HepG2 (cell line): ENCODE results near the gene PAK1. TPM values are rescaled to one million over a fixed set of nuclear protein-coding genes. Genes with fewer than 3 reads are reported as not detected.

Source experiments
- ATAC-seq: fragments of 200-7000 bp; cut with Tn5 transposase; 3 replicates; pipeline ENCODE4 v1.9.1; 2020; ENCODE audit warnings: mild to moderate bottlenecking, moderate library complexity
- BruUV-seq: library from RNA; stranded (reverse); fragments of 400-500 nt; replicated peaks from 2 replicates; lab custom pipeline; 2021; lab: Mats Ljungman, UMichigan
- CTCF ChIA-PET: fragments of 300-600 bp; formaldehyde crosslinking; extraction: SDS; loops from one replicate; lab custom pipeline; 2021; ENCODE audit warnings: low total read pairs, inconsistent platforms, low intra/inter-chr PET ratio; lab: Yijun Ruan, JAX
- POLR2A ChIA-PET: fragments of 350-600 bp; sonication (Branson Sonifier 250); formaldehyde crosslinking; loops from one replicate; lab custom pipeline; 2020; ENCODE audit warnings: antibody characterized with exemption, inconsistent platforms; lab: Yijun Ruan, JAX
- DNase-seq: peaks from one replicate; pipeline ENCODE4 v3.0.0-alpha.2; 2015; ENCODE audit warnings: low spot score
- FAIRE-seq: peaks from 3 replicates; lab custom pipeline; 2011; peaks lifted over from hg19 to GRCh38; lab: Jason Lieb, UNC
- H2AFZ ChIP-seq: one replicate; pipeline ENCODE4 v1.6.1; 2011; ENCODE audit warnings: low read length, inconsistent platforms
- H3K27ac ChIP-seq: fragments of 300-600 bp; 3 replicates; pipeline ENCODE4 v1.8.0; 2011; ENCODE audit warnings: mixed run types, mild to moderate bottlenecking, mixed read lengths, low read length, inconsistent platforms; ENCODE audit not compliant: insufficient read depth; ENCODE audit errors: extremely low read length
- H3K27me3 ChIP-seq, 2 experiments: fragments of 200-600 bp in 1 of 2; 2 replicates in 1 of 2; 3 replicates in 1 of 2; pipeline versions ENCODE4 v1.6.0 to v1.8.0; 2011; ENCODE audit warnings: low read length in 2 of 2, mild to moderate bottlenecking in 2 of 2, moderate library complexity in 2 of 2, inconsistent platforms in 1 of 2; ENCODE audit not compliant: insufficient read depth in 2 of 2, control insufficient read depth in 1 of 2
- H3K36me3 ChIP-seq, 2 experiments: fragments of 200-600 bp in 1 of 2; replicated peaks in 1 of 2; 2 replicates in 1 of 2; 3 replicates in 1 of 2; pipeline versions ENCODE4 v1.5.1 to v1.8.0; 2011; ENCODE audit warnings: low read length in 2 of 2, inconsistent platforms in 1 of 2; ENCODE audit not compliant: insufficient read depth in 2 of 2, control insufficient read depth in 1 of 2
- H3K4me1 ChIP-seq: 2 replicates; pipeline ENCODE4 v1.5.1; 2012; ENCODE audit warnings: low read length, inconsistent platforms; ENCODE audit not compliant: insufficient read depth
- H3K4me2 ChIP-seq: 2 replicates; pipeline ENCODE4 v1.6.0; 2011; ENCODE audit warnings: low read depth, low read length, inconsistent platforms
- H3K4me3 ChIP-seq, 3 experiments: fragments of 200-600 bp in 1 of 3; sonication (generic), shearing (Covaris generic) in 1 of 3; replicated peaks in 1 of 3; 2 replicates each; pipeline ENCODE4 v1.5.1; 2011 to 2016; ENCODE audit warnings: low read length in 3 of 3, inconsistent platforms in 2 of 3, low read depth in 2 of 3, mild to moderate bottlenecking in 2 of 3, control low read depth in 1 of 3, mixed read lengths in 1 of 3; ENCODE audit not compliant: insufficient read depth in 1 of 3
- H3K79me2 ChIP-seq: one replicate; pipeline ENCODE4 v1.6.1; 2011; ENCODE audit warnings: low read length, inconsistent platforms; ENCODE audit not compliant: insufficient read depth
- H3K9ac ChIP-seq: 2 replicates; pipeline ENCODE4 v1.6.0; 2011; ENCODE audit warnings: mild to moderate bottlenecking, low read depth, low read length, inconsistent platforms; ENCODE audit not compliant: insufficient read depth
- H3K9me3 ChIP-seq: 2 replicates; pipeline ENCODE4 v1.5.1; 2012; ENCODE audit warnings: mild to moderate bottlenecking, low read length
- H4K20me1 ChIP-seq: 2 replicates; pipeline ENCODE4 v1.6.0; 2011; ENCODE audit warnings: inconsistent platforms, mild to moderate bottlenecking, low read length, moderate library complexity; ENCODE audit not compliant: insufficient read depth
- CBX2 ChIP-seq, 2 experiments: fragments of 200-600 bp in 1 of 2; sonication (generic); formaldehyde crosslinking in 1 of 2; IDR thresholded peaks; 2 replicates each; pipeline versions ENCODE4 v1.7.0 to v1.8.1; 2018 to 2022; ENCODE audit warnings: low read depth in 2 of 2, low read length in 1 of 2, mild to moderate bottlenecking in 1 of 2, missing genetic modification reagents in 1 of 2
- CHCHD3 ChIP-seq: sonication (generic); formaldehyde crosslinking; IDR thresholded peaks from 2 replicates; pipeline ENCODE4 v1.8.0; 2022; ENCODE audit warnings: mild to moderate bottlenecking, missing genetic modification reagents, moderate library complexity
- CREB3 ChIP-seq: sonication (generic); formaldehyde crosslinking; IDR thresholded peaks from 2 replicates; pipeline ENCODE4 v1.5.0; 2020; ENCODE audit warnings: missing genetic modification reagents
- DMTF1 ChIP-seq: sonication (generic); formaldehyde crosslinking; IDR thresholded peaks from 2 replicates; pipeline ENCODE4 v1.4.0; 2020; ENCODE audit warnings: mild to moderate bottlenecking, missing genetic modification reagents
- MIER3 ChIP-seq: IDR thresholded peaks from 2 replicates; pipeline ENCODE4 v1.6.1; 2016; ENCODE audit warnings: missing compliant biosample characterization, borderline replicate concordance
- SMAD1 ChIP-seq: sonication (generic); formaldehyde crosslinking; IDR thresholded peaks from 2 replicates; pipeline ENCODE4 v1.4.0; 2020; ENCODE audit warnings: missing genetic modification reagents, low read depth, mild to moderate bottlenecking, borderline replicate concordance
- USF2 ChIP-seq, 2 experiments: sonication (generic) in 1 of 2; formaldehyde crosslinking in 1 of 2; IDR thresholded peaks; 2 replicates each; pipeline versions ENCODE4 v1.5.1 to v1.6.1; 2011 to 2020; ENCODE audit warnings: borderline replicate concordance in 1 of 2, low read depth in 1 of 2, low read length in 1 of 2, mild to moderate bottlenecking in 1 of 2, missing genetic modification reagents in 1 of 2, moderate library complexity in 1 of 2
- ZNF547 ChIP-seq: sonication (generic); formaldehyde crosslinking; IDR thresholded peaks from 2 replicates; pipeline ENCODE4 v1.5.1; 2020; ENCODE audit warnings: mild to moderate bottlenecking, missing genetic modification reagents
- WGBS: methylation state at CpG from one replicate; pipeline ENCODE4 v1.1.6; 2017; ENCODE audit warnings: low lambda C conversion rate; 5-methylcytosine and 5-hydroxymethylcytosine counted together
- in situ Hi-C: cut with HindIII; loops from 2 replicates; pipeline ENCODE4 v1.10.0; 2017; ENCODE audit warnings: low pct_unique_long_range_greater_than_20kb; ENCODE audit not compliant: extremely low pct_ligation_motif_present
- intact Hi-C: fragments of 100-400 bp; cut with micrococcal nuclease; formaldehyde crosslinking; loops from one replicate; pipeline ENCODE4 v1.10.0; 2022; ENCODE audit not compliant: unreplicated experiment
- polyA plus RNA-seq, 8 experiments: library from polyadenylated mRNA; depleted of rRNA in 3 of 8; stranded (reverse) in 7 of 8; unstranded in 1 of 8; fragments of >200 nt; fragmentation: Illumina TruSeq in 4 of 8; extraction: Trizol in 4 of 8; gene quantifications; 2 replicates each; pipeline versions ENCODE4 v1.2.1 to v1.2.3, GENCODE V29; 2011 to 2016; ENCODE audit warnings: low read depth in 4 of 8, missing spikeins in 1 of 8, mixed read lengths in 1 of 8; ENCODE audit not compliant: insufficient read depth in 1 of 8
- total RNA-seq, 5 experiments: library from RNA; depleted of rRNA; stranded (reverse); fragments of >200 nt; fragmentation: Illumina TruSeq; extraction: Trizol; gene quantifications; 2 replicates each; pipeline ENCODE4 v1.2.3, GENCODE V29; 2016; ENCODE audit warnings: low read depth in 1 of 5

Gene PAK1
- total and polyA plus RNA-seq, 2 of the 13 experiments (the other 11 are each of a cell fraction or from before 2014, with no cell fraction given): 1.5 to 4.3 TPM

GRCh38 chr11:77316733-77317342 lies 157.1 kb downstream of the PAK1 start:
- TF ChIP-seq ZNF547 (CRISPR knock-in tag): no peak
- no peak for TF ChIP-seq SMAD1 (CRISPR knock-in tag)
- no peak for TF ChIP-seq MIER3 (CRISPR knock-in tag)
- no peak for TF ChIP-seq CREB3 (CRISPR knock-in tag)
- no peak for TF ChIP-seq DMTF1 (CRISPR knock-in tag)
- no peak for TF ChIP-seq CHCHD3 (CRISPR knock-in tag)
- TF ChIP-seq CBX2 (IDR thresholded peaks at IDR 0.05; ENCODE audit: low read depth, low read length): no peak
- no peak for TF ChIP-seq CBX2 (CRISPR knock-in tag; IDR thresholded peaks at IDR 0.05; ENCODE audit: low read depth)
- TF ChIP-seq USF2 (IDR thresholded peaks at IDR 0.05; ENCODE audit: low read depth, low read length): no peak
- no peak for TF ChIP-seq USF2 (CRISPR knock-in tag; IDR thresholded peaks at IDR 0.05; ENCODE audit: borderline replicate concordance)
- no peak for FAIRE-seq
- in situ Hi-C loops: no loop called here

More at GRCh38 chr11:77316733-77317342, 157.1 kb downstream of the PAK1 start:
- Histone ChIP-seq H3K27me3 (no peaks in the 10 kb centered on the region), H3K4me2 (no peak overlapping the region), H3K36me3 (no peaks in the 10 kb centered on the region), H2AFZ (no peak overlapping the region), H3K9me3 (no peaks in the 10 kb centered on the region), H3K4me1 (peaks cover 8% of the 10 kb centered on the region; the same call in 1 of the 2 replicates), H3K9ac (no peak overlapping the region), H4K20me1 (no peaks in the 10 kb centered on the region), H3K4me3 (no peak overlapping the region), H3K27ac (no peak overlapping the region), H3K79me2 (no peaks in the 10 kb centered on the region)
- ATAC-seq: no peak
- POLR2A ChIA-PET: no interaction called here
- no TSS peak for BruUV-seq
- WGBS: 21% methylated on average over 5 of the region's 5 CpGs
- intact Hi-C loops: no loop called here
- DNase-seq: no peak
- CTCF ChIA-PET: no interaction called here
